Keratinocyte (primary cell): Measurements from ENCODE around the gene MED15.

Experiments used
- EZH2 ChIP-seq: IDR thresholded peaks from one replicate; pipeline ENCODE4 v1.6.1; 2012; ENCODE audit warnings: inconsistent platforms, mild to moderate bottlenecking, low read length, moderate library complexity
- TF ChIP-seq, protein P1 (sequence below), 3 experiments: IDR thresholded peaks in 1 of 3; conservative IDR thresholded peaks in 1 of 3; optimal IDR thresholded peaks in 1 of 3; 2 replicates in 2 of 3; 3 replicates in 1 of 3; pipeline versions ENCODE3 to v1.5.1; 2011; ENCODE audit warnings: low read length in 3 of 3, mild to moderate bottlenecking in 3 of 3, moderate library complexity in 2 of 3, control low read depth in 1 of 3, inconsistent platforms in 1 of 3; ENCODE audit not compliant: insufficient read depth in 2 of 3; ENCODE audit errors: extremely low read depth in 1 of 3

DNA sequence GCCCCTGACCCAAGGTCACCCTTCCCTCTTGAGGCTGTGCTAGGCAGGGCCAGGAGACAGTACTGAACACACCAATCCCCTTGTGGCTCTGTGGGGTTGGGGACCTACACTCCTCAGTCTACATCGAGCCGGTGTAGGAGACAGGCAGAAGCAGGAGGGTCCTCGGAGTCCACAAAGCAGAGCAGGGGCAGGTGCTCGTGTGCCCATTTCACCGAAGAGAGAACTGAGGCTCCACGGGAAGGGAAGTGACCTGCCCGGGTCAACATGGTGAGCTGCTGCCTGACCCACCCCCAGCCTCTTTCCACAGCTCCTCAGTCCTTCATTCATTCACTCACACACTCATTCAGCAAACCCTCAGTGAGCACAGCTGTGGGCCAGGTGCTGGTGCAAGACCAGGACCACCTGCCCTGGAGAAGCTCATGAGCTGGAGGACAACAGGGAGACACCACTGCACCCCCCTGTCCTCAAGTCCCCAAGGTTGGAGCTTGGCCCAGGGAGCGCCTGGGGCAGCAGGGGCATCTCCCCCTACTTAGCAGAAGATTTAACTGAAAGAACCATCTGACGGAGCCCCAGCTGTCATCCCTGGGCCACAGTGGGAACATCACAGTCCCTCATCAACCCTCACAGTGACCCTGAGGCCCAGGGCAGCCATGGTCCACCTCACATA is 127.3 kb downstream of the MED15 start:
- TF ChIP-seq, protein P1, sequence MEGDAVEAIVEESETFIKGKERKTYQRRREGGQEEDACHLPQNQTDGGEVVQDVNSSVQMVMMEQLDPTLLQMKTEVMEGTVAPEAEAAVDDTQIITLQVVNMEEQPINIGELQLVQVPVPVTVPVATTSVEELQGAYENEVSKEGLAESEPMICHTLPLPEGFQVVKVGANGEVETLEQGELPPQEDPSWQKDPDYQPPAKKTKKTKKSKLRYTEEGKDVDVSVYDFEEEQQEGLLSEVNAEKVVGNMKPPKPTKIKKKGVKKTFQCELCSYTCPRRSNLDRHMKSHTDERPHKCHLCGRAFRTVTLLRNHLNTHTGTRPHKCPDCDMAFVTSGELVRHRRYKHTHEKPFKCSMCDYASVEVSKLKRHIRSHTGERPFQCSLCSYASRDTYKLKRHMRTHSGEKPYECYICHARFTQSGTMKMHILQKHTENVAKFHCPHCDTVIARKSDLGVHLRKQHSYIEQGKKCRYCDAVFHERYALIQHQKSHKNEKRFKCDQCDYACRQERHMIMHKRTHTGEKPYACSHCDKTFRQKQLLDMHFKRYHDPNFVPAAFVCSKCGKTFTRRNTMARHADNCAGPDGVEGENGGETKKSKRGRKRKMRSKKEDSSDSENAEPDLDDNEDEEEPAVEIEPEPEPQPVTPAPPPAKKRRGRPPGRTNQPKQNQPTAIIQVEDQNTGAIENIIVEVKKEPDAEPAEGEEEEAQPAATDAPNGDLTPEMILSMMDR (optimal IDR thresholded peaks at IDR 0.05 in 1 of 3, IDR thresholded peaks at IDR 0.05 in 1 of 3, conservative IDR thresholded peaks at IDR 0.05 in 1 of 3; ENCODE audit: extremely low read depth in 1 of 3, insufficient read depth in 2 of 3, low read length in 3 of 3): no peak
- TF ChIP-seq EZH2: no peak
